K562 (cell line): ENCODE data around the gene PARP4. TPM values are rescaled to one million over a fixed set of nuclear protein-coding genes. Genes with fewer than 3 reads are reported as not detected.
"Not testable (repeated sequence)": the region's sequence is repeated elsewhere in the genome, so short reads cannot be mapped to it uniquely, and the experiment has no call there.

Experiments
- ATAC-seq: fragments of 200-7000 bp; cut with Tn5 transposase; 3 replicates; pipeline ENCODE4 v1.9.1; 2020; ENCODE audit warnings: moderate library complexity
- BruUV-seq: library from RNA; stranded (reverse); fragments of 400-500 nt; replicated peaks from 2 replicates; lab custom pipeline; 2021; lab: Mats Ljungman, UMichigan
- CTCF ChIA-PET: fragments of 300-600 bp; formaldehyde crosslinking; extraction: SDS; loops from one replicate; lab custom pipeline; 2021; ENCODE audit warnings: low intra/inter-chr PET ratio; lab: Yijun Ruan, JAX
- POLR2A ChIA-PET: fragments of 300-600, 350-650 bp; sonication (Branson Sonifier 250); formaldehyde crosslinking; extraction: SDS; loops from one replicate; lab custom pipeline; 2021; ENCODE audit warnings: antibody characterized with exemption, inconsistent platforms; lab: Yijun Ruan, JAX
- DNase-seq, 4 experiments: peaks; one replicate each; pipeline versions ENCODE4 v3.0.0 to v3.0.0-alpha.2; 2011 to 2018; ENCODE audit warnings: low spot score in 3 of 4, mixed read lengths in 3 of 4; ENCODE audit errors: extremely low read depth in 1 of 4
- FAIRE-seq: peaks from 2 replicates; lab custom pipeline; 2011; peaks lifted over from hg19 to GRCh38; lab: Jason Lieb, UNC
- H2AFZ ChIP-seq: 2 replicates; pipeline ENCODE4 v1.6.0; 2011; ENCODE audit warnings: low read depth, low read length, control low read depth, inconsistent platforms
- H3K27ac ChIP-seq: fragments of 200-600 bp; 3 replicates; pipeline ENCODE4 v1.8.0; 2011; ENCODE audit warnings: low read depth, mild to moderate bottlenecking, control low read depth, inconsistent platforms, low read length, moderate library complexity, mixed read lengths; ENCODE audit errors: extremely low read depth
- H3K27me3 ChIP-seq, 2 experiments: fragments of 300-600 bp in 1 of 2; 2 replicates in 1 of 2; 3 replicates in 1 of 2; pipeline versions ENCODE4 v1.6.0 to v1.8.0; 2011; ENCODE audit warnings: inconsistent platforms in 2 of 2, low read length in 2 of 2, mild to moderate bottlenecking in 1 of 2, mixed read lengths in 1 of 2, moderate library complexity in 1 of 2; ENCODE audit not compliant: control insufficient read depth in 2 of 2, insufficient read depth in 2 of 2
- H3K36me3 ChIP-seq: fragments of 300-600 bp; 3 replicates; pipeline ENCODE4 v1.8.0; 2011; ENCODE audit warnings: mild to moderate bottlenecking, low read length, inconsistent platforms; ENCODE audit not compliant: control insufficient read depth, insufficient read depth
- H3K4me1 ChIP-seq, 2 experiments: fragments of 200-600 bp in 1 of 2; replicated peaks in 1 of 2; 2 replicates in 1 of 2; 3 replicates in 1 of 2; pipeline versions ENCODE4 v1.5.1 to v1.8.0; 2011; ENCODE audit warnings: inconsistent platforms in 2 of 2, low read length in 2 of 2, mild to moderate bottlenecking in 1 of 2, mixed read lengths in 1 of 2, moderate library complexity in 1 of 2; ENCODE audit not compliant: control insufficient read depth in 2 of 2, insufficient read depth in 2 of 2
- H3K4me2 ChIP-seq: 2 replicates; pipeline ENCODE4 v1.6.1; 2011; ENCODE audit warnings: low read length, control low read depth, inconsistent platforms, mixed read lengths; ENCODE audit not compliant: insufficient read depth
- H3K4me3 ChIP-seq: fragments of 200-600 bp; sonication (generic), shearing (Covaris generic); 2 replicates; pipeline ENCODE4 v1.5.1; 2016; ENCODE audit warnings: control low read depth, inconsistent platforms
- H3K79me2 ChIP-seq: fragments of 200-600 bp; 3 replicates; pipeline ENCODE4 v1.8.0; 2011; ENCODE audit warnings: low read length, inconsistent platforms; ENCODE audit not compliant: control insufficient read depth, insufficient read depth
- H3K9ac ChIP-seq, 2 experiments: 2 replicates each; pipeline versions ENCODE4 v1.6.0 to v1.6.1; 2011; ENCODE audit warnings: low read depth in 2 of 2, low read length in 2 of 2, control low read depth in 1 of 2, inconsistent platforms in 1 of 2, mild to moderate bottlenecking in 1 of 2, mixed read lengths in 1 of 2; ENCODE audit not compliant: insufficient read depth in 1 of 2
- H3K9me1 ChIP-seq: one replicate; pipeline ENCODE4 v1.6.0; 2011; ENCODE audit warnings: inconsistent platforms, mild to moderate bottlenecking, low read length, moderate library complexity; ENCODE audit not compliant: control insufficient read depth, insufficient read depth
- H3K9me3 ChIP-seq: replicated peaks from 2 replicates; pipeline ENCODE4 v1.5.1; 2011; ENCODE audit warnings: low read depth, low read length, inconsistent platforms; ENCODE audit not compliant: control insufficient read depth, insufficient read depth
- H4K20me1 ChIP-seq: replicated peaks from 2 replicates; pipeline ENCODE4 v1.6.1; 2011; ENCODE audit warnings: low read length, inconsistent platforms, mixed read lengths; ENCODE audit not compliant: control insufficient read depth, insufficient read depth
- PTBP1 ChIP-seq: fragments of 200-400 bp; formaldehyde crosslinking; IDR thresholded peaks from 2 replicates; pipeline ENCODE4 v1.6.1; 2017; ENCODE audit warnings: low read depth, low read length
- WGBS: fragments of 100-300 bp; shearing (Covaris generic); methylation state at CpG from one replicate; pipeline ENCODE4 v1.1.6; 2016; ENCODE audit warnings: low coverage, mixed read lengths; ENCODE audit not compliant: insufficient coverage; ENCODE audit errors: missing lambda C conversion rate; 5-methylcytosine and 5-hydroxymethylcytosine counted together
- in situ Hi-C: fragments of 300-500 bp; cut with MboI; formaldehyde crosslinking; loops from 4 replicates; pipeline ENCODE4 v1.15.0; 2018; ENCODE audit warnings: inconsistent platforms, mixed read lengths
- intact Hi-C: fragments of 100-400 bp; cut with micrococcal nuclease; formaldehyde crosslinking; loops from 2 replicates; pipeline ENCODE4 v1.14.2; 2022
- polyA plus RNA-seq, 8 experiments: library from polyadenylated mRNA; depleted of rRNA in 4 of 8; stranded (reverse) in 5 of 8; unstranded in 3 of 8; fragments of >200 nt; fragmentation: Nextera tagmentation in 2 of 8; fragmentation: Illumina TruSeq in 1 of 8; extraction: Ambion mirVana in 2 of 8; extraction: Trizol in 1 of 8; gene quantifications; 2 replicates each; pipeline versions ENCODE4 v1.2.1 to v1.2.3, GENCODE V29; 2011 to 2014; ENCODE audit warnings: inconsistent platforms in 1 of 8, missing spikeins in 1 of 8
- total RNA-seq, 7 experiments: library from RNA; depleted of rRNA in 6 of 7; stranded (reverse); fragments of >200 nt in 6 of 7; fragmentation: Illumina TruSeq in 2 of 7; extraction: Trizol in 2 of 7; gene quantifications; 2 replicates each; pipeline versions ENCODE4 v1.2.1 to v1.2.3, GENCODE V29; 2011 to 2021; ENCODE audit warnings: low replicate concordance in 1 of 7
- TF ChIP-seq, protein P1 (sequence below), 2 experiments: fragments of 450-650 bp; conservative IDR thresholded peaks; 2 replicates each; pipeline ENCODE4 v1.6.1; 2017; ENCODE audit warnings: mild to moderate bottlenecking in 2 of 2, moderate library complexity in 2 of 2

The PARP4 gene
- total and polyA plus RNA-seq, 9 of the 15 experiments (the other 6 are each of a cell fraction or from before 2014, with no cell fraction given) = 6.3 to 26.3 (median 18.8) TPM

DNA sequence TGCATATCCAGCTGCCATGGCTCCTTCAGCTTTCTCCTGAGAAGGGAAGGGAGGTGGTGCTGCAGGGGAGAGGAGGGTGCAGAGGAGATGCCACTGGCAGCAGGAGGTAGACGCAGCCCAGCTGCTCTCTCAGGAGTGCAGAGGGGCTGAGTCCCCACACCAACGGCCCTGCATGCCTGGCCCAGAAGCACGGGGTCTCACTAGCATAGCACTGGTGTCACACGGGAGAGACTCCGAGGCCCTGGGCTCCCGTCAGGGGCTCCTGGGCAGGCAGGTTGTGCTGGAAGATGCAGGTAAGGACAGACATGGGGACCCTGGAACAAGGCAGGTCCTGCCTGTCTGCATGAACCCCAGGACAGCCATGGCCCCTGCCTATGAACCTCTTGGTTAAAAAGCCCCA, 123.1 kb downstream of the PARP4 start:
- no peaks in the 10 kb centered on the region for H3K9me3 ChIP-seq
- H3K4me1 ChIP-seq = no peaks in the 10 kb centered on the region
- DNase-seq (no peak), ATAC-seq (no peak), FAIRE-seq (no peak)
- H3K4me3 ChIP-seq = no peak overlapping the region
- intact Hi-C loops = no loop called here
- no peak overlapping the region for H3K27ac ChIP-seq
- no peaks in the 10 kb centered on the region for H4K20me1 ChIP-seq
- 0% methylated on average over 4 of the region's 6 CpGs for WGBS
- no TSS peak for BruUV-seq
- no peaks in the 10 kb centered on the region for H3K9me1 ChIP-seq
- TF ChIP-seq PTBP1 = no peak
- TF ChIP-seq, protein P1, sequence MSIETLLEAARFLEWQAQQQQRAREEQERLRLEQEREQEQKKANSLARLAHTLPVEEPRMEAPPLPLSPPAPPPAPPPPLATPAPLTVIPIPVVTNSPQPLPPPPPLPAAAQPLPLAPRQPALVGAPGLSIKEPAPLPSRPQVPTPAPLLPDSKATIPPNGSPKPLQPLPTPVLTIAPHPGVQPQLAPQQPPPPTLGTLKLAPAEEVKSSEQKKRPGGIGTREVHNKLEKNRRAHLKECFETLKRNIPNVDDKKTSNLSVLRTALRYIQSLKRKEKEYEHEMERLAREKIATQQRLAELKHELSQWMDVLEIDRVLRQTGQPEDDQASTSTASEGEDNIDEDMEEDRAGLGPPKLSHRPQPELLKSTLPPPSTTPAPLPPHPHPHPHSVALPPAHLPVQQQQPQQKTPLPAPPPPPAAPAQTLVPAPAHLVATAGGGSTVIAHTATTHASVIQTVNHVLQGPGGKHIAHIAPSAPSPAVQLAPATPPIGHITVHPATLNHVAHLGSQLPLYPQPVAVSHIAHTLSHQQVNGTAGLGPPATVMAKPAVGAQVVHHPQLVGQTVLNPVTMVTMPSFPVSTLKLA (conservative IDR thresholded peaks at IDR 0.05) = no peak
- in situ Hi-C loops = loop anchor here (5.0 kb wide), 1 partner anchor 1427 kb away; no protein-coding TSS in a partner anchor
- H3K79me2 ChIP-seq = no peaks in the 10 kb centered on the region
- ChIA-PET CTCF (no interaction called here), POLR2A (no interaction called here)
- H3K9ac ChIP-seq = no peak overlapping the region
- H2AFZ ChIP-seq = no peak overlapping the region
- H3K36me3 ChIP-seq = no peaks in the 10 kb centered on the region
- H3K27me3 ChIP-seq = peaks cover 0 to 9% of the 10 kb centered on the region in 2 experiments; a peak in 2 of 5 replicates
- no peak overlapping the region for H3K4me2 ChIP-seq

DNA sequence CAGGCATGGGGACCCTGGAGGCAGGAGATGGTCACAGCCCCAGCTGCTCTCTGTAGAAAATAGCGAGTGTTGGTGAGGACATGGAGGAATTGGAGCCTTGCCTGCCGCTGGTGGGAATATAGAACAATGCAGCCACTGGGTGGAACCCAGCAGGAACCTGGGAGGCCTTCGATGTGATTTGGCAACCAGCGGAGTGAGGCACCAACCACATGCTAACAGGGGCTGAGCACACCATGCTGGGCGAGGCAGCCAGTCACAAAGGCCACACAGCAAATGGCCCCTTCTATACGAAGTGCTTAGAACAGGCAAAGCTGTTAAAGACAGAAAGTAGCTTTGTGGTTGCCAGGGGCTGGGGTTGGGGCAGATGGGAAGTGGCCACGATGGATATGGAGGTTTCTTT, 123.8 kb downstream of the PARP4 start:
- intact Hi-C loops = not testable (repeated sequence)

More for the DNA sequence above, 123.8 kb downstream of the PARP4 start:
- CTCF ChIA-PET, H3K27ac ChIP-seq, POLR2A ChIA-PET, H3K27me3 ChIP-seq, FAIRE-seq, H3K79me2 ChIP-seq, H4K20me1 ChIP-seq, H3K9me3 ChIP-seq, H3K4me2 ChIP-seq, H3K4me3 ChIP-seq, H3K9me1 ChIP-seq, H3K4me1 ChIP-seq, BruUV-seq, H2AFZ ChIP-seq, H3K9ac ChIP-seq, H3K36me3 ChIP-seq, ATAC-seq, DNase-seq: not testable (repeated sequence)
- 0% methylated on average over 6 of the region's 7 CpGs for WGBS
- in situ Hi-C loops = loop anchor here (5.0 kb wide), 1 partner anchor 1426 kb away; no protein-coding TSS in a partner anchor
